ENCODE results near the gene CCDC85B. TPM values are rescaled to one million over a fixed set of nuclear protein-coding genes. Genes with fewer than 3 reads are reported as not detected.
"Not testable (repeated sequence)": the region's sequence is repeated elsewhere in the genome, so short reads cannot be mapped to it uniquely, and the experiment has no call there.

CCDC85B gene
- total and polyA plus RNA-seq, 2 of the 13 experiments (the other 11 are each of a cell fraction or from before 2014, with no cell fraction given): 8.2 to 19.5 TPM

- 0 out of 2 replicates have a peak, but pooled peaks have one; percentile 15 for TF ChIP-seq ZNF609 (CRISPR knock-in tag; IDR thresholded peaks at IDR 0.05; ENCODE audit: borderline replicate concordance)
- 0 out of 2 replicates have a peak, but pooled peaks have one; percentile 1 for TF ChIP-seq ZNF556 (CRISPR knock-in tag; IDR thresholded peaks at IDR 0.05; ENCODE audit: borderline replicate concordance)
- TF ChIP-seq ZFP82 (CRISPR knock-in tag; IDR thresholded peaks at IDR 0.05; ENCODE audit: borderline replicate concordance): peak; percentile 53; the same call in 1 of the 2 replicates
- 0 out of 2 replicates have a peak, but pooled peaks have one; percentile 6 for TF ChIP-seq ZIK1 (CRISPR knock-in tag; IDR thresholded peaks at IDR 0.05; ENCODE audit: borderline replicate concordance, low read depth)
- TF ChIP-seq NR2C2 (CRISPR knock-in tag; IDR thresholded peaks at IDR 0.05; ENCODE audit: borderline replicate concordance): peak; percentile 13
- 0 out of 2 replicates have a peak, but pooled peaks have one; percentile 33 for TF ChIP-seq SAP130 (CRISPR knock-in tag; IDR thresholded peaks at IDR 0.05; ENCODE audit: low read depth)
- 0 out of 2 replicates have a peak, but pooled peaks have one; percentile 5 for TF ChIP-seq KLF12 (CRISPR knock-in tag; IDR thresholded peaks at IDR 0.05; ENCODE audit: borderline replicate concordance)
- 0 out of 2 replicates have a peak, but pooled peaks have one; percentile 17 for TF ChIP-seq ZNF276 (CRISPR knock-in tag; IDR thresholded peaks at IDR 0.05; ENCODE audit: low read depth)
- TF ChIP-seq SP4 (CRISPR knock-in tag; IDR thresholded peaks at IDR 0.05): 0 out of 2 replicates have a peak, but pooled peaks have one; percentile 33
- 0 out of 4 replicates have a peak, but pooled peaks of 1 of the 2 experiments have one; percentile 6 for TF ChIP-seq KLF16 (CRISPR knock-in tag; IDR thresholded peaks at IDR 0.05)
- TF ChIP-seq NR2F6 (IDR thresholded peaks at IDR 0.05): 0 out of 2 replicates have a peak, but pooled peaks have one; percentile 8
- TF ChIP-seq NR2F6 (CRISPR knock-in tag; IDR thresholded peaks at IDR 0.05): not testable (repeated sequence)
- TF ChIP-seq ZNF264 (CRISPR knock-in tag; IDR thresholded peaks at IDR 0.05): peak; percentile 4; the same call in 1 of the 2 replicates
These were observed 1.7 kb downstream of the CCDC85B start (continued) for GRCh38 chr11:65892137-65892540.

All from HepG2 (cell line).